ENCODE results near the gene TMEM50A.
"Not testable (repeated sequence)": the region's sequence is repeated elsewhere in the genome, so short reads cannot be mapped to it uniquely, and the experiment has no call there.

Gene TMEM50A

DNA sequence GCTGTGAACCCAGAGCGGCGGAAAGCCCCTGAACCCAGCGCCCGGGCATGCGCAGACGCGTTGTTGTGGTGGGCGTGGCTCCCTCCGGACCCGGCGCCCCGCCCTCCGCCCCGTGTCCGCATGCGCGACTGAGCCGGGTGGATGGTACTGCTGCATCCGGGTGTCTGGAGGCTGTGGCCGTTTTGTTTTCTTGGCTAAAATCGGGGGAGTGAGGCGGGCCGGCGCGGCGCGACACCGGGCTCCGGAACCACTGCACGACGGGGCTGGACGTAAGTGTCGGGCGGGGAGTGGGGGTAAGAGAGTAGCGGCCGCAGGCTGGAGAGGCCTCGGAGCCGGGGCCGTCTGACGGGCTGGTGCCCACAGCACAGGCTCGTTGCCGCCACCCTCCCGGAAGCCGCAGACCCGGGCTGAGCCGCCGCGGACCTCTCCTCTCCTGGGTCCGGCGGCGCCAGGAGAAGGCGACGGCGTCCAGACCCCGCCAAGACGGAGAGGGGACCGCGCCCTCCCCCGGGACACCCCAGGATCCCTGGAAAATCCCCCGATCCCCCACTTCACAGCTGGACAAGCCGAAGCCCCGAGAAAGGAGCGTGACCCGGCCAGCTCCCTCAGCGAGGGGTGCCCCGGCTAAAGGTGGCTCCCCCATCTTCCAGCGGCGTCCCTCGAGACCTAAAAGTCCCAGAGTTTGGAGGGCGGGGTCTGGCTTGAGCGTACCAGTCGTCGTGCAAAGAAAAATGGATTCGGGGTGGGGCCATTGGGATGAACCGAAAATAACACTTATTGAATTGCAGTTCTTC, at the start of gene TMEM50A:
Gene TMEM50A, plus strand, starts transcription at position 147 of the 794 bp plus-strand sequence. CDS start 2,153 bp downstream, outside the sequence.
- peak; percentile 72 for DNase-seq (ENCODE audit: low read depth)

DNA sequence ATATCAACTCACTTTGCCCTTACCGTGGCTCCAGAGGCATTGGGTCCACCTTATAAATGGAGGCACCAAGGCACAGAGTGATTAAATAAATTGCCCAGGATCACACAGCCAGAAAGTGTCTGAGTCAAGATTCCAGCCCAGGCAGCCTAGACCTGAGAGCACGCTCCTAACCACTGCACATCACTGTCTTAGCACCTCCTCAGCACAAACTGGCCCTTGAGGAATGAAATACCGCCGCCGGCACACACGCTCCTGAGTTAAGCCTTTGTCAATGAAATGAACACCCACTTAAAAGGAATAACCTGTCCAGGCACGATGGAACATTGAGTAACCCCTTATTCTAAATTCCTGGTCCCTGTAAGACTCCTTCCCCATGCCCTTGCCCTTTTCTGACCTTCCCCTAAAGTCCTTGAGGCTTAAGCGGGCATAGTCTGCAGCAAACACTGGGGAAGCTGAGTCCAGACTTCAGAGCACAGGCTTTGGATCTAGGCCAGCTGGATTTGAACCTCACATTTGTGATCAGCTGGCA, 49.5 kb upstream of the TMEM50A start:
- DNase-seq (ENCODE audit: low read depth) = not testable (repeated sequence)

DNA sequence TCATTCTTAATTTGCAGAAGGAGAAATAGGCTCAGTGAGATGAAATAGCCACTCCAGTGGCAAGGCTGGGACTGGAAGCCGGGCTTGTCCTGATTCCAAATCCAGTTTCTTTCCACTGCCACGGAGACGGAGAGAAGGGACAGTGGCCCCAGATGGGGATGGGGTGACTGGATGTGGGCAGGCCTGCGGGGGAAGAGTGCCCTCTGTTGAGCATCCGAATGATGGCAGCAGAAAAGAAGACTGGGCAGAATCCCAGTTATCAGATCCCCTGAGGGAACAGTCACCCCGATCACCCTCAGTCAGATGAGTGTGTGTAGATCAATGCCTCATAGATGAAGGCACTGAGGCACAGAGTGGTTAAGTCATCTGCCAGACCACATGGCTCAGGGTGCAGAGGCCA, 48.1 kb upstream of the TMEM50A start:
- not testable (repeated sequence) for DNase-seq (ENCODE audit: low read depth)

DNA sequence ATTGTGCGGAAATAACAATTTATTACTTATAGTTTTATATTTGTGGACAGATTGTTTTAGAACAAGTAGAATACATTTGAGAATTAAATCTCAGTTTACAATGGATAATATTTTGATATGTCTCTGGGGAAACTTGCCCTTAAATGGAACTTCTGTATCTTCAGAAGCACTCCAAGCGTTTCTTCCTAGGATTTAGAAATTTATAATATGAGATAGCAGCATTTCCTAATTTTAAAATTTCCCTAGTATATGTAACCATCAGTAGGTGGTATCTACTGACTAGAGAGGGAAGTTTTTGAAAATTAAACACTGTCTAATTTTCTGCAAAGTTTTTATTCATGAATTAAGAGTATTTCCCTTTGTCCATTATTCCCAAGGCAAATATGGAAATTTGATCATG, 44.7 kb upstream of the TMEM50A start:
- not testable (repeated sequence) for DNase-seq (ENCODE audit: low read depth)

DNA sequence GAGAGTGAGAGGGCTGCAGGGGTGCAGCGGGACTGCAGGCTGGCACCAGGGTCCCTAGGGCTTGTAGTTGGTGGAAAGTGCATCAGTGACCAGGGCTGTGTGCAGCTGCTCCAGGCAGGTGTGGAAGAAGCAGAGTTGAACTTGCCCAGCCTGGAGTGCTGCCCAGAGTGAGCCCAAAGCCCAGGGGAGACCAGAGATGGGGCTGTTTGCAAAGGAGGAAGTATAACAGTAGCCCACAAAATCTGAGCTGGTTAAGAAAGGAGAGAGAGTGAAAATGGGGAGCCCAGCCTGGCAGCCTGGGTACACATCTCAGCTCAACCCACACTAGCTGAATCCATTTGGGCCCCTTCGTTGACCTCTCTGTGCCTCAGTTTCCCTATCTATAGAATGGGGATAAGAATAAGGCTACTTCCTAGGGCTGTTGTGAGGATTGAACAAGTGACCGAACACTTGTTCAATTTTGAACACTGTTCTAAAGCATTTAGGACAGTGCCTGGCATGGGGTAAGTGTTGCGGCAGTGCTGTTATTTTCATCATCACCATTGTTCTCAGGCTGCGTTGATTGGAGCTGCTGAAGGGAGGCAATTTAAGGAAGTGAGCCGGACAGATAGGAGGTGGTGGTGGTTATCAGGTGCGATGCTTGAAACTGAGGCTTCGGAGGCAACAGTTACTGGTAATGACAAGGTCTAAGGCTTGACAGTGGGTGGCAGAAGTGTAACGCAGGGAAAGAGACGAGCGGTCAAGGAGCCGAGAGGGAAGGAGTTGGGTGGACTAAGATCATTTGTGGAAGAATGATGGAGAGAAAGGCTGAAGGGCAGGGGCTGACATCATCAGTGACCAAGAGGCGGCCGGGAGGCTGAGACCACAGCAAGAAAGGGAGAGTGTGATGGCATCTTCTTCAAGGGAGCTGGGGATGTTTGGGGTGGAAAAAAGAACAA, 43.0 kb upstream of the TMEM50A start:
- not testable (repeated sequence) for DNase-seq (ENCODE audit: low read depth)

DNA sequence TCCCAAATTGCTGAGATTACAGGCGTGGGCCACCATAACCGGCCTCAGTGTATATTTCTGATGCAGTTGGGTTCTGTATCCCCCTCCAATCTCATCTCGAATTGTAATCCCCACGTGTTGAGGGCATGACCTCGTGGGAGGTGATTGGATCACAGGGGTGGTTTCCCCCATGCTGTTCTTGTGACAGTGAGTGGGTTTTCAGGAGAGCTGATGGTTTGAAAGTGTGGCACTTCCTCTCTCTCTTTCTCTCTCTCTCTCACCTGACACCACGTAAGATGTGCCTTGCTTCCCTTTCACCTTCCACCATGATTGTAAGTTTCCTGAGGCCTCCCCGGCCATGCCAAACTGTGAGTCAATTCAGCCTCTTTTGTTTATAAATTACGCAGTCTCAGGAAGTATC, 41.6 kb upstream of the TMEM50A start:
- DNase-seq (ENCODE audit: low read depth) = not testable (repeated sequence)

DNA sequence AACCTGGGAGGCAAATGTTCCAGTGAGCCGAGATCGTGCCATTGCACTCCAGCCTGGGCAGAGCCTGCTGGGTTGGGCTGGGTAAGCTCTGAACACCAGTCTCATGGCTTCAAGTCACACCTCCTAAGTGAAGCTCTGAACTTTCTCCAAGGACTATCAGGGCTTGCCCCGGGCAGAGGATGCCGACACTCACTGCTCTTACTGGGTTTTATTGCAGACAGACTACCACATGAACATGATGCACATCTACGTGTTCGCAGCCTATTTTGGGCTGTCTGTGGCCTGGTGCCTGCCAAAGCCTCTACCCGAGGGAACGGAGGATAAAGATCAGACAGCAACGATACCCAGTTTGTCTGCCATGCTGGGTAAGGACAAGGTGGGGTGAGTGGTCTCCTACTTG, 37.4 kb upstream of the TMEM50A start:
- DNase-seq (ENCODE audit: low read depth) = not testable (repeated sequence)

DNA sequence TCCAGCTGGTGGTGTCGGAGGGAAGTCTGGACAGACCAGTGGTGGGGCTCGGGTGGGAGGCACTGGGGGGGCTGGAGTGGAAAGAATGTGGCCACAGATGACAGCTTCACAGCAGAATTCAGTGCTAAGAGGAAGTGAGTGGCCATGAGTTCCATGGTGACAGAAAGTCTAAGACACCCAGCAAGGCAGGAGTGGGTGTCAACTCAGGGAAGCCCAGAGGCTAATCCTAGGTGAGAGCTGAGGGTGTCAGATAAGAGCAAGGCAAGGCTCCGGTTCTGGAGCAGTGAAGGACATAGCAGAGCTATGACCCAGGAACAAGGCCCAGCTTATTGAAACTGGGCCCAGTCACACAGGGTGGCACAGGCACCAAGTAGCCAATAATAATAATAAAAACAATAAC, 35.8 kb upstream of the TMEM50A start:
- DNase-seq (ENCODE audit: low read depth) = not testable (repeated sequence)

DNA sequence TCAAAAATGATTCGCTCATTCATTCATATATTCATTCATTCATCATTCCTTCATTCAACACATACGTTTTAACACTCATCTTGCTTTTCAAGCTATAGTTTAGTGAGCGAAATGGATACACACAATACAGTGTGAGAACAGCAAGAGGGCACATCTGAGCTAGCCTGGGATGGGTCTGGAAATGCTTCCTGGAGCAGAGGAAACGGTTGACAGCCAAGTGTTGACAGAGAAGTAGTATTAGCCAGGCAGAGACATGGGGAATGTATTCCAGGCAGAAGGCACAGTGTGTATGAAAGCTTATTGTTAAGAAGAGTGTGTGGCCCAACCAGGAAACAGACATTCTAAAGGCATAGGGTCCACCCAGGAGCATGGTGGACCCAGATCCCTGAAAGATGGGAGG, 33.2 kb upstream of the TMEM50A start:
- not testable (repeated sequence) for DNase-seq (ENCODE audit: low read depth)

DNA sequence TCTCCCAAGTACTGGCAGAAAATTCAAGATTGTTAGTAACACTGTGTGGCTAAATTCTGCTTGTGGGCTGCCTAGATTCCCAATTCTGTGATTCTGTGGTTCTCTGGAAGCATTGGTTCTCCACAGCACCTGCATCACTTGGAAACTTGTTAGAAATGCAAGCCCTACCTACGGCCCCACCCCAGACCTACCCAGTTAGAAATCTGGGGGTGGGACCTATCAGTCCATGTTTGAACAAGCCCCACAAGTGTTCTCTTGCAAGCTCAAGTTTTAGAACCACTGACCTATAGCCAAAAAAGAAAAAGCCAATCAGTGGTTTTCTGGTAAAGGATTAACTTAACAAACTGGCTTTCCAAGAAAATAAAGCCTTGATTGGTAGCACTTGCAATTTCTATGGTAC, 30.0 kb upstream of the TMEM50A start:
- not testable (repeated sequence) for DNase-seq (ENCODE audit: low read depth)

DNA sequence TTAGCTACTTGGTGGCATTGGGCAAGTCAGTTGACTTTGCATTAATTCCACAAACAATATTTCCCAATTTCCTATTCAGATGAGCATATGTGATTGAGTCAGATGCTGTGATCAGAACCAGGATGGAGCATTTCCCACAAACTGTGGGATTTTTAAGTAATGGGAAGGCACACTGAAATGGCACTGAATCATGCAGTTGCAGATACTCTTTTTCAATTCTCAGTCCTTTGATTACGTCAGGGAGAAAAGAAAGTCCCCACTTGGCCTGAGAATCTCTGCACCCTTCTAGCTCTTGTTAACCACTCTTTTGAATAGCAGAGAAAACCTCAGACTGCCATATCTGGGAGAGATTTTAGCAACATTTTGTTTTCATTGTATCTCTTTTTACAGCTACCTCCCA, 29.0 kb upstream of the TMEM50A start:
- peak; percentile 58 for DNase-seq (ENCODE audit: low read depth)

DNA sequence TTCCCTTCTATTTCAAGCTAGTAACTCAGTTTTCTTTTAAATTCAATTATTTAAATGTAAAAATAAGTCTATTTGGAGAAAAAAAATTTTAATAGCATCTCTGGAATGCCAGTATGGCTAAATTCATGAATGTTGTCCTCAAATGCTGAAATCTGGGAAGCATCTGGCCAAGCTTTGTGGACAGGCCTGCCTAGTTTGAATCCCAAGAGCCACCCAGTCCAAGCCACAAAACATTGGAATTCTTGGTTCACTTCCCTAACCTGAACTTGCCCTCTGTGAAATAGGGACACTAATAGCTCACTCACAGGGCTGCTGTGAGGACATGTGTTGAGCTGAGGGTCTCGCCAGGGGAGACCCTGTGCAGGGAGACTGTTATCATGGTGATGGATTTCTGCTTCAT, 28.6 kb upstream of the TMEM50A start:
- not testable (repeated sequence) for DNase-seq (ENCODE audit: low read depth)

DNA sequence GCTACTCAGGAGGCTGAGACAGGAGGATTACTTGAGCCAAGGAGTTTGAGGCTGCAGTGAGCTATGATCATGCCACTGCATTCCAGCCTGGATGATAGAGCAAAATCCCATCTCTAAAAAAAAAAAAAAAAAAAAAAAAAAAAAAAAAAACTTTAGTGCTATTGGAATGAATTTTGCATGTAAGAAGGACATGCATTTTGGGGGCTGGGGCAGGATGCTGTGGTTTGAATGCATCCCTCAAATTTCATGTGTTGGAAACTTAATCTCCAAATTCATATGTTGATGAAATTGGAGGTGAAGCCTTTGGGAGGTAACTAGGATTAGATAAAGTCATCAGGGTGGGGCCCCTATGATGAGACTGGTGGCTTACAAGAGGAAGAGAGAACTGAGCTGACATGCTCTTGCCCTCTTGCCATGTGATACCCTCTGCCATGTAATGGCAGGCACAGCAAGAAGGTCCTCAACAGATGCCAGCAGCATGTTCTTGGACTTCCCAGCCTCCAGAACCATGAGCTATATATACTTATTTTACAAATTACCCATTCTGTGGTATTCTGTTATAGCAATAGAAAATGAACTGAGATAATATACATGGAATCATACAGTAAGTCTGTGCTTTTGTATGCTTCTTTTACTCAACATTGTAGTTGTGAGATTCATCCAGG, 25.2 kb upstream of the TMEM50A start:
- DNase-seq (ENCODE audit: low read depth) = not testable (repeated sequence)

DNA sequence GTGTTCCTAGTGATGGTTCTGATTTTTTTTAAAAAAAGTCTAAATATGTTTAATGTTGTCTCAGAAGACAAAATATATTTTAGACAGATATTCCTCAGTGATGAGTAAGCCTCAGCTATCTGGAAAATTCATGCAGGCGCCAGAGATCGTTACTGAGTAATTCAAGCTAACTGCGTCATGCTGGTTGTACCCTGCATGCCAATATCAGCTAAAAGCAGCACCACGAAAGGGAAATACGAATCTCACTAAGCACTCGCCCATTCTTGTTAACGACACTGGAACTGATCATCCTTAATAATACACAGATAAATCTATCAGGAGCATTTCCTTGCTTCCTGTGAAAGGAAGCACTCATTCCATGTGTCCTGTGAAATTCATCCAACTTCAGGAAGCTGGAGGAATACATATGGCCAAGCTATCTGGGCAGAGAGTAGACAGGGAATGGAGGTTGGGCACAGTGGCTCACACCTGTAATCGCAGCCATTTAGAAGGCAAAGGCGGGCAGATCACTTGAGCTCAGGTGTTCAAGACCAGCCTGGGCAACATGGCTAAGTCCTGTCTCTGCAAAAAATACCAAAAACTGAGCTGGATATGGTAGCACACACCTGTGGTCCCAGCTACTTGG, 17.7 kb upstream of the TMEM50A start:
- DNase-seq (ENCODE audit: low read depth) = peak; percentile 86

DNA sequence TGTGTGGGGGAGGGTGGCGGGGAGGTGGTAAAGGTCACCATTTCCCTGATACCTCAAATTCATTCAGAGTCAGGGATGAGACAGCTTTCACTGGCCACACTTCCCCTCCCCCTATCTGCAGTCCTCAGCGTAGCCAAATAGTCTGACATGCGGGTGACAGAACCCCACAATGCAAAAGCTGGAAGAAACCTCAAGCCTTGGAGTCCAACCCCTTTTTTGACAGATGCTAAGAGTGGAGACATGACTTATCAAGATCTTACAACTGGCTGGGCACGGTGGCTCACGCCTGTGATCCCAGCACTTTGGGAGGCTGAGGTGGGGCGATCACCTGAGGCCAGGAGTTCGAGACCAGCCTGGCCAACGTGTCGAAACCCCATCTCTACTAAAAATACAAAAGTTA, 16.0 kb upstream of the TMEM50A start:
- not testable (repeated sequence) for DNase-seq (ENCODE audit: low read depth)

DNA sequence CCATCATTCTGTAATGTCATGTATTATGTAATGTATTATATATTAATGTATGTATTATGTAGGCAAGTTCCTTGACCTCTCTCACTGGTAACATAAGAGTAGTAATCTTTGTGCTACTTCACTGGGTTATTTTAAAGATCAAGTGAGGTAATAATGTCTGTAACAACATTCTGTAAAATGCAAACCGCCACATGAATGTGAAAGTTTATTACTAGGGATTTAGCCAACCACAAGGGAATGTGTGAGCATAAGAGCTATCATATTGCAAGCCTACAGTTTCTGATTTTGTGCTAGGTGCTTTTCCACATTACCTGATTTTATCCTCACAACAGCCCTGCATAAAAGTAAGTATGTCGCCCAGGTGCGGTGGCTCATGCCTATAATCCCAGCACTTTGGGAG, 13.7 kb upstream of the TMEM50A start:
- DNase-seq (ENCODE audit: low read depth) = not testable (repeated sequence)

DNA sequence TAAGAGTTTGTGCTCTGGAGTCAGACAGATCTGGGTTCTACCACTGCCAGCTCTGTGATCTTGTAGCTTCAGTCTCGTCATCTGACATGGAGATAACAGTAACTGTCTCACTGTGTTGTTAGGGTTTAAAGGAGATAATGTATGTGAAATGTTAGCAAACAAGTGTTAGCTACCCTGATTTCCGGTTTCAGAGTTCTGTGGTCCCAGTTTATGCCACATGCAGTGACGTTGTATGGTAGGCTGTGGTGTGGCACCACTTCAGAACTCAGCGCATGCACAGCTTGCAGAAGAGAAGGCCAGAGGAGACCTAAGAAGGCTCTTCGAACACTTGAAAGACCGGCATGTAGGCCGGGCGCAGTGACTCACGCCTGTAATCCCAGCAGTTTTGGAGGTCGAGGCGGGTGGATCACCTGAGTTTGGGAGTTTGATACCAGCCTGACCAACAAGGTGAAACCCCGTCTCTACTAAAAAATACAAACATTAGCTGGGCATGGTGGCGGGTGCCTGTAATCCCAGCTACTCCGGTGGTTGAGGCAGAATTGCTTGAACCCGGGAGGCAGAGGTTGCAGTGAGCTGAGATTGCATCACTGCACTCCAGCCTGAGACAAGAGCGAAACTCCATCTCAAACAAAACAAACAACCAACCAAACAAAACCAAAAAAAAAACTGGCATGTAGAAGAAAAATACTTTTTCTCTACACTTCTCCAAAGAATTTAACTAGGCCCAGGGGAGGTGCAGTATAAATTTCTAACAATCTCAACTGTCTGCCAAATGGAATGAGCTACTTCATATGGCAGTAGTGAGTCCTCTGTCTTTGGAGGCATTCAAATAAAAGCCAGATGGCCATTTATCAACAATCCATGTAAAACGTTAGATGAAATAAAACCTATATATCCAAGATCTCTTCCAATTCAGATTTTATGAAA, 10.0 kb upstream of the TMEM50A start:
- not testable (repeated sequence) for DNase-seq (ENCODE audit: low read depth)

DNA sequence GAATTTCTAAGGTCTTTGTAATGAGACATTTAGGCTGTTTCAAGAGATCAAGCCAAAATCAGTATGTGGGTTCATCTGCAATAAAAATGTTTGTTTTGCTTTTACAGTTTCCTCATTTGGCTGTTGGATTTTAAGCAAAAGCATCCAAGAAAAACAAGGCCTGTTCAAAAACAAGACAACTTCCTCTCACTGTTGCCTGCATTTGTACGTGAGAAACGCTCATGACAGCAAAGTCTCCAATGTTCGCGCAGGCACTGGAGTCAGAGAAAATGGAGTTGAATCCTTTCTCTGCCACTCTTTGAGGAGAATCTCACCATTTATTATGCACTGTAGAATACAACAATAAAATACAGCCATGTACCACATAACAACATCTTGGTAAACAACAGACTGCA, 9.3 kb upstream of the TMEM50A start:
- DNase-seq (ENCODE audit: low read depth) = not testable (repeated sequence)

DNA sequence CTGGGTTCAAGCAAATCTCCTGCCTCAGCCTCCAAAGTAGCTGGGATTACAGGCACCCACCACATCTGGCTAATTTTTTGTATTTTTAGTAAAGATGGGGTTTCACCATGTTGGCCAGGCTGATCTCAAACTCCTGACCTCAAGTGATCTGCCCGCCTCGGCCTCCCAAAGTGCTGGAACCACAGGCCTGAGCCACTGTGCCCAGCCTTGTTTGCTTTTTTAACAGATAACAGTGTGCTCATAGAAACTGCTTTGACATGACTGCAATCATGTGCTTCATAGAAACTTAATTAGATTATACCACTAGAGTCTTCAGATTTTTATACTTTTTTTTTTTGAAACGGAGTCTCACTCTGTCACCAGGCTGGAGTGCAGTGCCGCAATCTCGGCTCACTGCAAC, 8.8 kb upstream of the TMEM50A start:
- DNase-seq (ENCODE audit: low read depth) = not testable (repeated sequence)

DNA sequence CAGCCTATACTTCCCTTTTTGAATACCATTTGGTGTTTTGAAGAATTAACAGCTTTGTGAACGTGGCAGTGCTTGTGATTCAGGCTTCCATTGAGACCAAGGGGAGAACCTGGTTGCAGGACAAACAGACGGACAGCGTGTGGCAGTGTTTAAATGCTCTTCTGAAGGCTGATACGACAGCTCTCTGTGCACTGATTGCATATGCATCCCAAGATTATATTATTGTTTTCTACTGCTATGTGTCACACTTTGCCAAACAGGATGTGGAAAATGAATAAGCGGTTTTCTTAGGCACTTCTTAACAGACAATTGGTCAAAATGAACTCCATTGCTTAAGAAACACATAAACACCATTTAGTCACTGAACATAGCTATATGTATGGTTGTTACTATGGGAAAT, 8.2 kb upstream of the TMEM50A start:
- DNase-seq (ENCODE audit: low read depth) = peak; percentile 61
